HCT116 (cell line): Measurements from ENCODE around the gene GRB7.

Experiments used
- CEBPB ChIP-seq: IDR thresholded peaks from 2 replicates; pipeline ENCODE4 v1.6.1; 2012; ENCODE audit warnings: low read depth
- CTCF ChIP-seq, 3 experiments: fragments of 200-600 bp in 1 of 3; sonication (generic) in 1 of 3; IDR thresholded peaks in 2 of 3; conservative IDR thresholded peaks in 1 of 3; 2 replicates each; pipeline ENCODE4 v1.5.1; 2012 to 2017; ENCODE audit warnings: low read depth in 2 of 3, low read length in 2 of 3, antibody characterized with exemption in 1 of 3, borderline replicate concordance in 1 of 3, control low read depth in 1 of 3, mild to moderate bottlenecking in 1 of 3, mixed read lengths in 1 of 3, mixed run types in 1 of 3, moderate library complexity in 1 of 3; ENCODE audit not compliant: insufficient read depth in 1 of 3
- EZH2 ChIP-seq: fragments of 200-600 bp; sonication (generic); IDR thresholded peaks from 2 replicates; pipeline ENCODE4 v1.6.1; 2017; ENCODE audit warnings: antibody characterized with exemption, mixed run types
- FOSL1 ChIP-seq: IDR thresholded peaks from 2 replicates; pipeline ENCODE4 v1.6.1; 2012; ENCODE audit warnings: low read depth
- POLR2A ChIP-seq: IDR thresholded peaks from 2 replicates; pipeline ENCODE4 v1.7.0; 2011; ENCODE audit warnings: borderline replicate concordance; ENCODE audit not compliant: insufficient read depth, insufficient read length; ENCODE audit errors: extremely low read depth
- RAD21 ChIP-seq: IDR thresholded peaks from 2 replicates; pipeline ENCODE4 v1.6.1; 2012; ENCODE audit warnings: low read depth, mild to moderate bottlenecking
- ZNF274 ChIP-seq: fragments of 200-500 bp; sonication (Bioruptor generic); IDR thresholded peaks from 2 replicates; pipeline ENCODE4 v1.6.1; 2014; ENCODE audit warnings: mild to moderate bottlenecking, low read depth, low read length, inconsistent platforms
- TF ChIP-seq, protein P1 (sequence below): IDR thresholded peaks from 2 replicates; pipeline ENCODE4 v1.6.1; 2012

GRCh38 chr17:39719563-39720355 lies 18.0 kb upstream of the GRB7 start:
- TF ChIP-seq EZH2 (no peak), CTCF (IDR thresholded peaks at IDR 0.05 in 2 of 3, conservative IDR thresholded peaks at IDR 0.05 in 1 of 3; ENCODE audit: borderline replicate concordance in 1 of 3, insufficient read depth in 1 of 3, low read depth in 2 of 3, low read length in 2 of 3) (no peak), ZNF274 (no peak), POLR2A (no peak), RAD21 (no peak), CEBPB (no peak), FOSL1 (no peak)
- TF ChIP-seq, protein P1, sequence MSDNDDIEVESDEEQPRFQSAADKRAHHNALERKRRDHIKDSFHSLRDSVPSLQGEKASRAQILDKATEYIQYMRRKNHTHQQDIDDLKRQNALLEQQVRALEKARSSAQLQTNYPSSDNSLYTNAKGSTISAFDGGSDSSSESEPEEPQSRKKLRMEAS, result no peak
